Stomach (tissue), 4 donors: ENCODE results near the gene UMOD.

Experiments
- POLR2A ChIP-seq, 4 donors: fragments of 450-650 bp; IDR thresholded peaks; one replicate each; pipeline ENCODE4 v1.6.1; 2016; ENCODE audit warnings: antibody characterized with exemption in 4 of 4, control low read depth in 2 of 4, mild to moderate bottlenecking in 1 of 4, moderate library complexity in 1 of 4
- POLR2AphosphoS5 ChIP-seq, 3 donors: sonication (generic); formaldehyde crosslinking; IDR thresholded peaks; one replicate each; pipeline ENCODE4 v1.6.1; 2016; ENCODE audit warnings: antibody characterized with exemption in 3 of 3
- TF ChIP-seq, protein P1 (sequence below), 7 experiments: fragments of 450-650 bp in 4 of 7; fragments of 200-600 bp in 3 of 7; sonication (generic) in 3 of 7; IDR thresholded peaks; one replicate each; pipeline ENCODE4 v1.5.1; 2016 to 2019; ENCODE audit warnings: antibody characterized with exemption in 7 of 7, control low read depth in 2 of 7, mild to moderate bottlenecking in 1 of 7

DNA sequence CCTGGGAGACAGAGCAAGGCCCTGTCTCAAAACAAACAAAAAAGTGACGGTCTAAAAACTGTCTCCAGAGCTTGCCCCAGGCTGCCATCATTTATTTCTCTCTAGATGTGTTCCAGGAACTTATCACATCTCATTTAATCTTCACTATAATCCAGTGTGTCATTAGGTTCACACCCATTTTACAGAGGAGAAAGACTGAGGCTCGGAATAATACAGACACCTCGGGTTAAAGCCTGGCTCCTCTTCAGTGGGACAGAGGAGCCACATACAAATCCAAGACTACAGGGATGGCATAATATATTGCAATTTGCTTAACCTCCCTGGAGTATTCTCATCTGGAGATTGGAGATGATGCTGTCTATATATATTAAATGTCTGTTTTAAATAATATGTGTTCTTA is 46.1 kb upstream of the UMOD start:
- TF ChIP-seq, protein P1, sequence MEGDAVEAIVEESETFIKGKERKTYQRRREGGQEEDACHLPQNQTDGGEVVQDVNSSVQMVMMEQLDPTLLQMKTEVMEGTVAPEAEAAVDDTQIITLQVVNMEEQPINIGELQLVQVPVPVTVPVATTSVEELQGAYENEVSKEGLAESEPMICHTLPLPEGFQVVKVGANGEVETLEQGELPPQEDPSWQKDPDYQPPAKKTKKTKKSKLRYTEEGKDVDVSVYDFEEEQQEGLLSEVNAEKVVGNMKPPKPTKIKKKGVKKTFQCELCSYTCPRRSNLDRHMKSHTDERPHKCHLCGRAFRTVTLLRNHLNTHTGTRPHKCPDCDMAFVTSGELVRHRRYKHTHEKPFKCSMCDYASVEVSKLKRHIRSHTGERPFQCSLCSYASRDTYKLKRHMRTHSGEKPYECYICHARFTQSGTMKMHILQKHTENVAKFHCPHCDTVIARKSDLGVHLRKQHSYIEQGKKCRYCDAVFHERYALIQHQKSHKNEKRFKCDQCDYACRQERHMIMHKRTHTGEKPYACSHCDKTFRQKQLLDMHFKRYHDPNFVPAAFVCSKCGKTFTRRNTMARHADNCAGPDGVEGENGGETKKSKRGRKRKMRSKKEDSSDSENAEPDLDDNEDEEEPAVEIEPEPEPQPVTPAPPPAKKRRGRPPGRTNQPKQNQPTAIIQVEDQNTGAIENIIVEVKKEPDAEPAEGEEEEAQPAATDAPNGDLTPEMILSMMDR (IDR thresholded peaks at IDR 0.05): no peak
- TF ChIP-seq POLR2A (IDR thresholded peaks at IDR 0.05) (no peak), POLR2AphosphoS5 (IDR thresholded peaks at IDR 0.05) (no peak)
